NCI-H69 (cell line): ENCODE results near the gene MTMR4.
A peak's percentile ranks its signal among the peaks of the same experiment; 100 is the strongest.
"Not testable (repeated sequence)": the region's sequence is repeated elsewhere in the genome, so short reads cannot be mapped to it uniquely, and the experiment has no call there.

Experiments
- DNase-seq: peaks from one replicate; lab custom pipeline; 2025; lab: John Stamatoyannopoulos, UW

MTMR4 gene

DNA sequence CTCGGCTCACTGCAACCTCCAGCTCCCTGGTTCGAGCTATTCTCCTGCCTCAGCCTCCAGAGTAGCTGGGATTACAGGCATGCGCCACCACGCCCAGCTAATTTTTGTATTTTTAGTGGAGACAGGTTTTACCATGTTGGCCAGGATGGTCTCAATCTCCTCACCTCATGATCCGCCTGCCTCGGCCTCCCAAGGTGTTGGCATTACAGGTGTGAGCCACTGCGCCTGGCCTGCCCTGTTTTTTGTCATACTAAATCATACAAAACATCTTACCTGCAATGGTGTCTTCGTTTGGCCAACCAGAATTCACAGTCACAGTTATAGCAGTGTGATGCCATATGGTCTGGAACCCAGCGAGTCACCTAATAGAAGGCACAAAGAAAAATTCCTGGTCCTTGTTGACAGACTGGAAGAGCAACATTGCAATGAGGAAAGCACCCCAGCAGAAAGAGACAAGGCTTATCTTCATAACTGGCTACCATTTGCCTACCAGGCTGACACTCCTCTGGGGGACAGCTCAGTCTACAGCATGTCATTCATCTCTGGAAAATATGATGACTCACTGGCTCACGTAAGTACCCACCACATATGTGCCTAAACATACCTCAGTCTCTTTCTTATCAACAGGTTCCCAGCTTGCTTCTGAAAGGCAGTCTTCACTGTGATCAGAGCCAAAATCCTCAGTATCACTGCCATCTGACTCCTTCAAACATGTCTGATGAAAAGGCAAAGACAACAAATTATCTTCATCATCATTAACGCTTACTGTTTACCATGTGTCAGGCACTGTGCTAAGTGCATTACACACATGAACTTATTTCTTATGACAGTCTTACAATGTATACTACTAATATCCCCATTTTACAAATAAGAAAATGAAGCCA lies 22.0 kb downstream of the MTMR4 start:
- no peak for DNase-seq

DNA sequence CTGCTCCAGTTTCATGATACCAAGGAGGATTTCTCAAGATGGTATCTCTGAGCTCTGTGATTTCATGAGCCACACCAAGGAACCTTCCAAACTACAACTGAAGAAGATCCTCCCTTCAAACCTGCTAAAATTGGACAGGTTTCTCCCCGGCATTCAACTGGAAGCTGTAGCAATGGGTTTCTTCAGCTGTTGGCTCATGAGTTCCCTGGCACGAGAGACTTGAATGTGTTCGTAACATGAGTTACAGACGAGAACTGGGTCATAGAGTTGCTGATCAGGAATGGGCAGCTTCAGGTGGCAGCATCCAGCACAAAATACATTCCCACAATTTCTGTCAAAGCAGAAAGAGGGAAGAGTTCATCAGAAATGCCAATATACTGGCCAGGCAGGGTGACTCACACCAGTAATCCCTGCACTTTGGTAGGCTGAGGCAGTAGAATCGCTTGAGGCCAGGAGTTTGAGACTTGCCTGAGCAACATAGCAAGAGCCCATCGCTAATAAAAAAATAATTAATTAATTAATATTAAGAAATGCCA lies 22.9 kb downstream of the MTMR4 start:
- DNase-seq: no peak

DNA sequence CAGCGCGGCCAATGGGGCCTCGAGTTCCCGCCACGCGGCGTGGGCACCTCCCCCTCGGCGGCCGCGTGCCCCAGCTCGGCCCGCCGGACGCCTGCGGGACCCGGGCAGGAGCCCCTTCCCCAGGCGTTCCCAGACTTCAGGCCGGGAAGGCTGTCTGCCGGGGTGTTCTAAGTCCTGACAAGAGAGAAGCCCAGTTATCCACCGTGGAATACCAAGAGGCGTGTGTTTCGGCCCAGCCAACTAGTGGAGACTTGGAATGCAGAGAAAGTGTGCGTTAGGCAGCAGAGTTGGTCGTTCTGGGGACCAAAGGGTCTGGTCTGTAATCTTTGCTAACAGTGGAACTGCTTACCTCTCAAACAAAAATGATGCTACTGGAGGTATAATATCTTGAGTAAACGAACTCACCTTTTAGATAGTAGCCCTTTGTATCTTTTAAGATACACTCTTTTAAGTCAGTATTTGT lies 26.0 kb downstream of the MTMR4 start:
- DNase-seq: no peak

DNA sequence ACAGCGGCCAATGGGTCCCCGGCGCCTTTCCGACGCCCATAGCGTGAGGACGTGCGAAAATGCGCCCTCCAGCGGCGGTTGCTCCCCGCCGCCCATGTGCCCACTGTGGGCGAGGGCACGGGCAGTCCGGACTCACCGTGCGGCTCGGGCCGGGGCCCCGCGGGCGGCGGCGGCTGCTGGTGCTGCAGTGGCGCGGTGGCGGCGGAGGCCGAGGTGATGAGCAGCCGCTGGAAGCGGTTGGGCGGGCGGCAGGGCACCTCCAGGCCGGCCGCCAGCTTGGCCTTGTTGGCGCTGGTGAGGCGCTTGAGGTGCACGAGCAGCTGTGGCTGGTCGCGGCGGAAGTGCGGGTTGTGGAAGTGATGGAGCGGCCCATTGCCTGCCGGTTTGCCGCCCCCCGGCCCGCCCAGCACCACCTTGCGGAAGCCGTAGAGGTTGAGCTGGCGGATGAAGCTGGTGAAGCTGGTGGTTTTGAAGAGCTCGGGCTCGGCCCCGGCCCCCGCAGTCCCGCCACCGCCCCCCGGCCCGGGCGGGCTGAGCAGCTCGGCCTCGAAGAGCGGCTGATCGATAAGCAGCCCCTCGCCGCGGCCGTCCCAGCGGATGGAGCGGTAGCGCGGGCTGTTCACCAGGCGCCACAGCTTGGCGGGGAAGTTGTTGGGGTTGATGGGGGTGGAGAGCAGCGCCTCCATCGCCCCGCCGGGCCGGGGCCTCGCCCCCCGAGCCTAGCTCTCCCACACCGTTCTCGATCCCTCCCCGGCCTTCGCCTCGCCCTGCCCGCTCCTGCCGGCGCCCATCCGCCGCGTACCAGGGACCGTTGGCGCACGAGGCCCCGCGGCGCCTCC lies 26.6 kb downstream of the MTMR4 start, which contains the start of gene HSF5:
HSF5 (minus strand) TSS at position 820 of the 839 bp plus-strand sequence; CDS start at position 686, 134 bp downstream.
- no peak for DNase-seq

DNA sequence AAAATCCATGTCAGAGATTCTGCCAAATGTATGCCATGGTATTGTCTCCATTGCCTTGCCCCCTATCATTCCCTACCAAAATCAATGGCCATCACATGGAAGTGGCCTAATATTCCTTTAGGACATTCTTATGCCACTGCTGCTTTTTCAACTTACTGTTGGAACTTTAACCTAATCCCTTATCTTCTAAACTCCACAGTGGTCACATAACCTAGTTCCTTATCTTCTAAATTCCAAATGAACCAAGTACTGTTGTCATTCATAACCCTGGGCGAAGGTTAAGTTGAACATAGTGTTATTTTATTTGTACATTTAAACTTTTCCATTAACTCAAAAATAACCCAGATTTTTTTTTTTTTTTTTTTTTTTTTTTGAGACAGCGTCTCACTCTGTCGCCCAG lies 29.8 kb downstream of the MTMR4 start:
- no peak for DNase-seq

DNA sequence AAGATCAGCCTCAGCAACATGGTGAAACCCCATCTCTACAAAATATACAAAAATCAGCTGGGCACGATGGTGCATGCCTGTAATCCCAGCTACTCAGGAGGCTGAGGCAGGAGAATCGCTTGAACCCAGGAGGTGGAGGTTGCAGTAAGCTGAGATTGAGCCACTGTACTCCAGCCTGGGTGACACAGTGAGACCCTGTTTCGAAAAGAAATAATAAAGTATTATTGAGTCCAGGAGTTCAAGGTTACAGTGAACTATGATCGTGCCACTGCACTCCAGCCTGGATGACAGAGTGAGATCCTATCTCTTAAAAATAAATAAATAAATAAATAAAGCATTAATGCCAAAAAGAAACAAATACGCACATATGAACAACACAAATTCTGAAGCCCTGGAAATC lies 32.6 kb downstream of the MTMR4 start:
- not testable (repeated sequence) for DNase-seq

DNA sequence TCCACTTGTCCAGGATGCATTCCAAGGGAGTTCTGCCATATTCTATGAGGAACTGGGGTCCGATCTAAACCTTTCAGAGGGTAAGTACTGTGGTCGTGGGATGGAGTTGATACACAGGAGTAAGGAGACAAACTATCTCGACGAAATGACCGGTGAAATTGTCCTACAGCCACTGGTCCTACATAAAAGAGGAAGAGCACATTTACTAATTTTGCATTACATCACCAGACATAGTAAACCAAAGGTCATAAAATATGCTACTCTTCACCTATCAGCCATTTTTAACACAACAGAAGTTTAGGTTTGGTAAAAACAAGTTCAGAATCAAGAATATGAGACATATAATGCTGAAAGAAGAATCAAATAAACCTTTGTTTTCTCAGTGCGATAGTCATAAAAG lies 34.3 kb downstream of the MTMR4 start:
- DNase-seq: no peak

DNA sequence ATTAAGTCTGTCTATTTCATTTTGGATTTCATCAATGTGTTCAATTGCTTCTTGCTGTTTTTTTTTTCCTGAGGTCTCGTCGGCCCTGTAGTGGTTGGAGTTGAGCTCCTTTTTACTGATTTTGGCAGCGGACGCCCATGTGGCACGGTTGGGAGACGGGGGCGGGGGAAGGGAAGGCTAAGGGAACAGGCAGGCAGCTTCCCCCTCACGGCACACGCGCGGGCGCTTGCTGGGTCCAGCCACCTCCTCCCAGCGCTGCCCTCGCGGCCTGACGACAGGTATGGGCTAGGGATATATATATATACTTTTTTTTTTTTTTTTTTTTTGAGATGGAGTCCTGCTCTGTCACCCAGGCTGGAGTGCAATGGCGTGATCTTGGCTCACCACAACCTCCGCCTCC lies 37.6 kb downstream of the MTMR4 start:
- DNase-seq: no peak

DNA sequence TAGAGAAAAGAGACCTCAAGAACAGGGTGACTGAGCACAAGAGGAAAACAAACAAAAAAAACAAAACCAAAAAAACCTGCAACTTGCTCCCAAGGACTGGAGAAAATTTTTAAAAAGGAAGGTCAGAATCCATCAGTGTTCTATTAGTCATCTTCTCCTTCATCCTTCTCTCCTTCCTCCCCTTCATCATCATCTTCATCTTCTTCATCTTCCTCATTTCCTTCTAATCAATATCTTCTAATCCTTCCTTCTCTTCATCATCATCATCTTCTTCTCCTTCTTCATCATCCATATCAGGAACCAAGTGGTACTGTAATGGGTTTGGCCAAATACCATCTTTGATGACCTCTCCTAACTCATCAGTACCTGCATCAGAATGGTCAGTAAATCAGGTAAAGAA lies 38.5 kb downstream of the MTMR4 start:
- DNase-seq: no peak

DNA sequence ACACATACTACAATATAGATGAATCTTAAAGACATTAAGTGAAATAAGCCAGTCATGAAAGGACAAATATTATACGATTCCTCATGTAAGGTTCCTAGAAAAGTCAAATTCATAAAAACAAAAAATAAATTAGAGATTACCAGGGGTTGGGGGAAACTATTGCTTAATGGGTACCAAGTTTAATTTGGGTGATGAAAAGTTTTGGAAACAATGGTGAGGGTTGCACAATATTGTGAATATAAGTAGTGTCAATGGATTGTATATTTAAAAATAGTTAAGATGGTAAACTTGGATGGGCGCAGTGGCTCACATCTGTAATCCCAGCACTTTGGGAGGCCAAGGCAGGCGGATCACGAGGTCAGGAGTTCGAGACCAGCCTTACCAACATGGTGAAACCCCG lies 44.1 kb downstream of the MTMR4 start:
- DNase-seq: no peak

DNA sequence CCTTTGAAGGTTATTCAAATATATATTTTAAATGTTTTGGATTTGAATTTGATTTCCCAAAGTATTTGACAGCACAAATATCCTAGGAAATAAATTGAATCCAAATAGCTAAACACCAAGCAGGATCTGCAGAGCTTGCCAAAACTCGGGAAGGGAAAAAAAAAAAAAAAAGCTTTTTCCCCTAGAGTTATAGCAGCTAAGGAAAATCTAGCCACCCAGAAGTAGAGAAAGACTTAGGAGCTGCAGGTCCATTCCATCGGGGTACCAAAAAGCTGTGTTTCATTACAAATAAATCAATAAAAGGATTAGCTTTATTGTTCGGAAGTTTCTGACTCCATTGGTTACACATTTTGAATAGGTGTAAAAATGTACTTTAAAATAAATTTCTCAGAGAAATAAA lies 45.5 kb downstream of the MTMR4 start:
- no peak for DNase-seq

DNA sequence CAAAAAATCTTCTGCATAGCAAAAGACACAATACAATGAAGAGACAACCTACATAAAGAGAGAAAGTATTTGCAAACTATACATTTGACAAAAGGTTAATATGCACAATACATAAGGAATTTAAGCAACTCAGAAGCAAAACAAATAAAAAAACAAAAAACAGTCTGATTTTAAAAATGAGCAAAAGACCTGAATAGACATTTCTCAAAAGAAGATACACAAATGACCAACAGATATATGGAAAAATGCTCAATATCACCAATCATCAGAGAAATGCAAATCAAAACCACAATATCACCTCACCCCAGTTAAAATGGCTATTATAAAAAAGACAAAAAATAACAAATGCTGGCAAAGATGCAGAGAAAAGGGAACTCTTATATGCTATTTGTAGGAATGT lies 58.9 kb downstream of the MTMR4 start:
- no peak for DNase-seq

DNA sequence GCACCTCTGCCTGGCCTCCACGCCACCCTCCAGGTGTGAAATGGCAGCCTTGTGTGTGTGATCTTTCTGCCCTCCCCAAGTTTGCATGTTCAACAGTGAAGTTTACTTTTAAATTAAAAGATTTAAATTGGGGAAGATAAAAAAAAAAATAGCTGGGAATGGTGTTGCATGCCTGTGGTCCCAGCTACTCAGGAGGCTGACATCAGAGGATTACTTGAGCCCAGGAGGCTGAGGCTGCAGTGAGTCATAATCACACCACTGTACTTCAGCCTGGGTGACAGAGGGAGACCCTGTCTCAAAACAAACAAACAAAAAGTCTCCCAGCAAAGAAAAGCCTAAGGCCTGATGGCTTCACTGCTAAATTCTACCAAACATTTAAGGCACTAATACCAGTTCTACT lies 61.7 kb downstream of the MTMR4 start:
- DNase-seq: no peak

DNA sequence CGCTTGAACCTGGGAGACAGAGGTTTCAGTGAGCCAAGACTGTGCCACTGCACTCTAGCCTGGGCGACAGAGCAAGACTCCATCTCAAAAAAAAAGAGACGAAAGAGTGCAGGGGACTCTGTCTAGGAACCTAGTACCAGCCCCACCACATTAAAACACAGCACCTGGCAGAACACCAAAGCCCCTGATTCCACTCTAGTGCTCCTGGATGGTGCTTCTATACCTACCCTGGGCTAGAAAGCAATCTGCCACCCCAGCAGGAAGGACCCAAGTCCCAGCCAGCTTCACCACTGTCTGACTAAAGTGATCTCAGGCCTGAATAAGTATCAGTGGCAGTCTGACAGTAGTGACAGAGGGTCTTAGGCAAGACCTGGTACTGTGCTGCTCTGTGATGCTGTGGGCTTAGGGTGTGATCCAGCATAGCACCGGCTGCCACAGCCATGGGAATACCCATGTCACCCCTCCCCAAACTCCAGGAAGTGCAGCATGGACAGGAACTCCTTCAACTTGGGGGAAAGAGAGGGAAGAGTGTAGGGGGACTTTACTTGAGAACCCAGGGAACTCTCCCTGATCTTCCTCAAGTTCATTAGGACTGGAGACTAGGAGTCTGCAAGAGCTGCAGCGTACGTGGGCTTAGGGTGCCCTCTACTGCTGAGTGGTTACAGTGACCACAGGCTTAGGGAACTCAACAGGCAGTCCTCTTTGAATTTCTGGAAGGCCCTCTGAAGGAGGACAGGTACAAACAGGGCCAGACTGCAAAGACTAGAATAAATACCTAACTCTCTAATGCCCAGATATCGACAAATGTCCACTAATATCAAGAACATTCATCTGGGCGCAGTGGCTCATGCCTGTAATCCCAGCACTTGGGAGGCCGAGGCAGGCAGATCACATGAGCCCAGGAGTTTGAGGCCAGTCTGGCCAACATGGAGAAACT lies 67.1 kb downstream of the MTMR4 start:
- peak; percentile 88 for DNase-seq

DNA sequence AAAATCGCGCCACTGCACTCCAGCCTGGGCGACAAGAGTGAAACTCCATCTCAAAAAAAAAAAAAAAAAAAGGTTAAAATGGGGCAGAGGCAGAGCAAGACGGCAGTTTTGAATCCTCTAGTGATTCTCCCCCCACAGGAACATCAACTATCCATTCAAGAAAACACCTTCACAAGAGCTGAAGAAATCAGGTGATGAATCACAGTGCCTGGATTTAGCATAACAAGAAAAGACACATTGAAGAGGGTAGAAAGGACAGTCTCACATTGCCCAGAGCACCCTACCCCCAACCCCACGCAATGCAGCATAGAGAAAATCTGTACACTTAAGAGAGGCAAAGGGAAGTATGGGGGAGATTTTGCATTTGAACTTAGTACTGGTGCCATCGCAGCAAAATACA lies 68.4 kb downstream of the MTMR4 start:
- no peak for DNase-seq
